GM18951 (cell line): ENCODE results near the gene KRT86.

Experiments
- POLR2A ChIP-seq: IDR thresholded peaks from 4 replicates; pipeline ENCODE4 v1.6.1; 2011; ENCODE audit warnings: mild to moderate bottlenecking; ENCODE audit not compliant: insufficient read length, insufficient read depth; ENCODE audit errors: extremely low read depth
- in situ Hi-C: fragments of 300-500 bp; cut with MboI; formaldehyde crosslinking; loops from one replicate; pipeline ENCODE4 v1.12.0; 2022; ENCODE audit warnings: low sequenced_read_pairs, mixed read lengths, inconsistent platforms; ENCODE audit not compliant: unreplicated experiment

Gene KRT86

GRCh38 chr12:52259657-52260243 lies 14.7 kb upstream of the KRT86 start:
- in situ Hi-C loops = no loop called here
- no peak for TF ChIP-seq POLR2A

GRCh38 chr12:52260361-52261207 lies 13.9 kb upstream of the KRT86 start:
- no peak for TF ChIP-seq POLR2A
- in situ Hi-C loops = no loop called here

GRCh38 chr12:52261208-52261484 lies 13.3 kb upstream of the KRT86 start:
- in situ Hi-C loops = no loop called here

GRCh38 chr12:52262286-52262685 lies 12.2 kb upstream of the KRT86 start:
- no peak for TF ChIP-seq POLR2A
- in situ Hi-C loops = no loop called here

More at GRCh38 chr12:52261208-52261484, 13.3 kb upstream of the KRT86 start:
- TF ChIP-seq POLR2A = no peak

- TF ChIP-seq POLR2A = no peak
- in situ Hi-C loops = no loop called here
Measured at GRCh38 chr12:52263761-52264434, 10.5 kb upstream of the KRT86 start.

- in situ Hi-C loops = no loop called here
Measured at GRCh38 chr12:52264435-52264825, 10.0 kb upstream of the KRT86 start.

GRCh38 chr12:52266514-52266913 lies 7.9 kb upstream of the KRT86 start:
- TF ChIP-seq POLR2A = no peak
- in situ Hi-C loops = no loop called here

More at GRCh38 chr12:52264435-52264825, 10.0 kb upstream of the KRT86 start:
- no peak for TF ChIP-seq POLR2A

GRCh38 chr12:52267266-52267665 lies 7.2 kb upstream of the KRT86 start:
- no peak for TF ChIP-seq POLR2A
- in situ Hi-C loops = no loop called here

GRCh38 chr12:52267699-52268098 lies 6.7 kb upstream of the KRT86 start:
- no peak for TF ChIP-seq POLR2A
- in situ Hi-C loops = no loop called here

GRCh38 chr12:52268212-52268611 lies 6.2 kb upstream of the KRT86 start:
- in situ Hi-C loops = no loop called here
- TF ChIP-seq POLR2A = no peak

- TF ChIP-seq POLR2A = no peak
- in situ Hi-C loops = no loop called here
Measured at GRCh38 chr12:52270541-52271070, 3.8 kb upstream of the KRT86 start.

- no peak for TF ChIP-seq POLR2A
- in situ Hi-C loops = no loop called here
Measured at GRCh38 chr12:52271158-52271557, 3.3 kb upstream of the KRT86 start.

GRCh38 chr12:52275686-52276085 lies 1.2 kb downstream of the KRT86 start:
- TF ChIP-seq POLR2A = no peak
- in situ Hi-C loops = no loop called here
